ENCODE measurements around the gene TMEM270. TPM values are rescaled to one million over a fixed set of nuclear protein-coding genes. Genes with fewer than 3 reads are reported as not detected.

Gene TMEM270
- total and polyA plus RNA-seq, 2 donors (not counting 1 experiment from before 2014, with no cell fraction given): not detected

- Histone ChIP-seq H3K4me2 (replicated peaks; ENCODE audit: low read depth, low read length, poor library complexity, severe bottlenecking) (no peak overlapping the region), H3K4me3 (ENCODE audit: control extremely low read depth in 1 of 5, extremely low read depth in 1 of 5, insufficient read depth in 1 of 5, low read depth in 2 of 5, low read length in 4 of 5) (no peak overlapping the region), H3K36me3 (replicated peaks in 1 of 2; ENCODE audit: control extremely low read depth in 1 of 2, control insufficient read depth in 1 of 2, extremely low read depth in 1 of 2, insufficient read depth in 2 of 2, low read length in 1 of 2) (no peaks in the 10 kb centered on the region), H3K9ac (ENCODE audit: low read length) (no peak overlapping the region), H3K27ac (ENCODE audit: low read length in 2 of 2) (no peak overlapping the region), H3K79me2 (ENCODE audit: control insufficient read depth, insufficient read depth, low read length) (no peaks in the 10 kb centered on the region), H3K27me3 (replicated peaks in 1 of 4; ENCODE audit: control extremely low read depth in 1 of 4, control insufficient read depth in 3 of 4, insufficient read depth in 4 of 4, low read length in 3 of 4) (peaks cover 0 to 13% (median 0%) of the 10 kb centered on the region in 4 experiments), H4K20me1 (ENCODE audit: control insufficient read depth, insufficient read depth, low read length, poor library complexity, severe bottlenecking) (no peaks in the 10 kb centered on the region), H3K9me3 (ENCODE audit: control extremely low read depth in 1 of 3, control insufficient read depth in 2 of 3, insufficient read depth in 1 of 3, low read length in 2 of 3) (peaks cover 2 to 23% (median 9%) of the 10 kb centered on the region in 3 donors), H3K4me1 (ENCODE audit: control insufficient read depth in 2 of 2, insufficient read depth in 2 of 2, low read length in 2 of 2) (no peaks in the 10 kb centered on the region), H2AFZ (ENCODE audit: insufficient read depth, low read depth, low read length, poor library complexity, severe bottlenecking) (no peak overlapping the region)
- no peak overlapping the region for H3K4me3 Mint-ChIP-seq
- 83% methylated on average over 2 of the region's 3 CpGs for WGBS (ENCODE audit: insufficient coverage)
- ATAC-seq (ENCODE audit: low read depth) (no peak), DNase-seq (no peak)
- no peaks in the 10 kb centered on the region for H3K4me1 Mint-ChIP-seq
- peaks cover 3% of the 10 kb centered on the region for H3K9me3 Mint-ChIP-seq (ENCODE audit: insufficient read depth)
- ChIA-PET CTCF (no interaction called here), POLR2A (no interaction called here)
- H3K27me3 Mint-ChIP-seq: peaks cover 19% of the 10 kb centered on the region
- TF ChIP-seq, protein P1, sequence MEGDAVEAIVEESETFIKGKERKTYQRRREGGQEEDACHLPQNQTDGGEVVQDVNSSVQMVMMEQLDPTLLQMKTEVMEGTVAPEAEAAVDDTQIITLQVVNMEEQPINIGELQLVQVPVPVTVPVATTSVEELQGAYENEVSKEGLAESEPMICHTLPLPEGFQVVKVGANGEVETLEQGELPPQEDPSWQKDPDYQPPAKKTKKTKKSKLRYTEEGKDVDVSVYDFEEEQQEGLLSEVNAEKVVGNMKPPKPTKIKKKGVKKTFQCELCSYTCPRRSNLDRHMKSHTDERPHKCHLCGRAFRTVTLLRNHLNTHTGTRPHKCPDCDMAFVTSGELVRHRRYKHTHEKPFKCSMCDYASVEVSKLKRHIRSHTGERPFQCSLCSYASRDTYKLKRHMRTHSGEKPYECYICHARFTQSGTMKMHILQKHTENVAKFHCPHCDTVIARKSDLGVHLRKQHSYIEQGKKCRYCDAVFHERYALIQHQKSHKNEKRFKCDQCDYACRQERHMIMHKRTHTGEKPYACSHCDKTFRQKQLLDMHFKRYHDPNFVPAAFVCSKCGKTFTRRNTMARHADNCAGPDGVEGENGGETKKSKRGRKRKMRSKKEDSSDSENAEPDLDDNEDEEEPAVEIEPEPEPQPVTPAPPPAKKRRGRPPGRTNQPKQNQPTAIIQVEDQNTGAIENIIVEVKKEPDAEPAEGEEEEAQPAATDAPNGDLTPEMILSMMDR (IDR thresholded peaks at IDR 0.05): no peak
- TF ChIP-seq EZH2 (IDR thresholded peaks at IDR 0.05; ENCODE audit: borderline replicate concordance, insufficient read depth, low read depth, low read length, poor library complexity, severe bottlenecking): no peak
- intact Hi-C loops (cut with micrococcal nuclease): no loop called here
- no peak overlapping the region for H3K27ac Mint-ChIP-seq
Measured at GRCh38 chr7:73812996-73813395, 48.0 kb upstream of the TMEM270 start.

GRCh38 chr7:73815436-73815835 lies 45.5 kb upstream of the TMEM270 start:
- no peak overlapping the region for H3K27ac ChIP-seq (ENCODE audit: low read length in 2 of 2)
- H3K27me3 ChIP-seq (replicated peaks in 1 of 4; ENCODE audit: control extremely low read depth in 1 of 4, control insufficient read depth in 3 of 4, insufficient read depth in 4 of 4, low read length in 3 of 4): peaks cover 0 to 13% (median 0%) of the 10 kb centered on the region in 4 experiments
- peaks cover 2 to 23% (median 9%) of the 10 kb centered on the region in 3 donors for H3K9me3 ChIP-seq (ENCODE audit: control extremely low read depth in 1 of 3, control insufficient read depth in 2 of 3, insufficient read depth in 1 of 3, low read length in 2 of 3)
- WGBS (ENCODE audit: insufficient coverage): 91% methylated on average over 7 of the region's 8 CpGs
- ATAC-seq (ENCODE audit: low read depth) (no peak), DNase-seq (no peak)
- H3K4me3 ChIP-seq (ENCODE audit: control extremely low read depth in 1 of 5, extremely low read depth in 1 of 5, insufficient read depth in 1 of 5, low read depth in 2 of 5, low read length in 4 of 5): no peak overlapping the region
- intact Hi-C loops (cut with micrococcal nuclease): no loop called here
- Mint-ChIP-seq H3K27ac (no peak overlapping the region), H3K4me3 (no peak overlapping the region), H3K4me1 (no peaks in the 10 kb centered on the region), H3K27me3 (peaks cover 25% of the 10 kb centered on the region), H3K9me3 (ENCODE audit: insufficient read depth) (peaks cover 3% of the 10 kb centered on the region)
- H3K79me2 ChIP-seq (ENCODE audit: control insufficient read depth, insufficient read depth, low read length): no peaks in the 10 kb centered on the region
- no peak for TF ChIP-seq EZH2 (IDR thresholded peaks at IDR 0.05; ENCODE audit: borderline replicate concordance, insufficient read depth, low read depth, low read length, poor library complexity, severe bottlenecking)
- TF ChIP-seq, protein P1 (IDR thresholded peaks at IDR 0.05): no peak
- no peak overlapping the region for H2AFZ ChIP-seq (ENCODE audit: insufficient read depth, low read depth, low read length, poor library complexity, severe bottlenecking)
- ChIA-PET POLR2A (no interaction called here), CTCF (interaction anchor here (1.7 kb wide), 1 partner anchor 11 kb away, joined by 5 read pairs; no protein-coding TSS in a partner anchor)
- no peaks in the 10 kb centered on the region for H3K36me3 ChIP-seq (replicated peaks in 1 of 2; ENCODE audit: control extremely low read depth in 1 of 2, control insufficient read depth in 1 of 2, extremely low read depth in 1 of 2, insufficient read depth in 2 of 2, low read length in 1 of 2)
- H4K20me1 ChIP-seq (ENCODE audit: control insufficient read depth, insufficient read depth, low read length, poor library complexity, severe bottlenecking): no peaks in the 10 kb centered on the region
- H3K4me1 ChIP-seq (ENCODE audit: control insufficient read depth in 2 of 2, insufficient read depth in 2 of 2, low read length in 2 of 2): no peaks in the 10 kb centered on the region
- no peak overlapping the region for H3K4me2 ChIP-seq (replicated peaks; ENCODE audit: low read depth, low read length, poor library complexity, severe bottlenecking)
- no peak overlapping the region for H3K9ac ChIP-seq (ENCODE audit: low read length)

Data from B cell (primary cell).